K562 (cell line): Measurements from ENCODE around the gene ANKLE2. TPM values are rescaled to one million over a fixed set of nuclear protein-coding genes. Genes with fewer than 3 reads are reported as not detected.

Source experiments
- ARID1B ChIP-seq: fragments of 450-650 bp; IDR thresholded peaks from 2 replicates; pipeline ENCODE4 v1.6.1; 2016; ENCODE audit warnings: antibody characterized with exemption, mild to moderate bottlenecking, inconsistent platforms
- CHD2 ChIP-seq: IDR thresholded peaks from 2 replicates; pipeline ENCODE4 v1.6.1; 2011; ENCODE audit warnings: low read depth, low read length
- DEAF1 ChIP-seq: fragments of 450-650 bp; formaldehyde crosslinking; IDR thresholded peaks from 2 replicates; pipeline ENCODE4 v1.4.0; 2020; ENCODE audit warnings: mild to moderate bottlenecking, moderate library complexity
- ELK3 ChIP-seq: fragments of 450-650 bp; formaldehyde crosslinking; IDR thresholded peaks from 2 replicates; pipeline ENCODE4 v1.4.0; 2020; ENCODE audit warnings: mild to moderate bottlenecking
- ERF ChIP-seq: fragments of 450-650 bp; formaldehyde crosslinking; IDR thresholded peaks from 2 replicates; pipeline ENCODE4 v1.4.0; 2020; ENCODE audit warnings: mild to moderate bottlenecking, mixed read lengths
- GABPB2 ChIP-seq: fragments of 250-450 bp; sonication (Bioruptor Pico); conservative IDR thresholded peaks from 2 replicates; pipeline ENCODE4 v1.5.1; 2021; ENCODE audit warnings: mild to moderate bottlenecking
- GTF3C2 ChIP-seq: IDR thresholded peaks from 3 replicates; pipeline ENCODE4 v1.6.1; 2011; ENCODE audit warnings: borderline replicate concordance, mild to moderate bottlenecking, moderate library complexity; ENCODE audit not compliant: insufficient read length; ENCODE audit errors: extremely low read depth
- KAT2B ChIP-seq: IDR thresholded peaks from one replicate; pipeline ENCODE4 v1.6.1; 2012; ENCODE audit warnings: low read depth, mild to moderate bottlenecking, control low read depth, inconsistent platforms, low read length, moderate library complexity
- KLF6 ChIP-seq: fragments of 250-450 bp; sonication (Bioruptor Pico); IDR thresholded peaks from 2 replicates; pipeline ENCODE4 v1.4.0; 2020; ENCODE audit warnings: mild to moderate bottlenecking, moderate library complexity, borderline replicate concordance
- MAFK ChIP-seq: IDR thresholded peaks from 2 replicates; pipeline ENCODE4 v1.6.1; 2011; ENCODE audit warnings: low read length, improper control_type of control experiment
- SAFB2 ChIP-seq: fragments of 200-400 bp; formaldehyde crosslinking; IDR thresholded peaks from 2 replicates; pipeline ENCODE4 v1.6.1; 2018; ENCODE audit warnings: borderline replicate concordance, low read length, low read depth, moderate library complexity; ENCODE audit not compliant: severe bottlenecking
- SMAD3 ChIP-seq: fragments of 450-650 bp; formaldehyde crosslinking; conservative IDR thresholded peaks from 2 replicates; pipeline ENCODE4 v1.4.0; 2020; ENCODE audit warnings: mild to moderate bottlenecking
- TEAD4 ChIP-seq, 2 experiments: sonication (generic) in 1 of 2; formaldehyde crosslinking in 1 of 2; IDR thresholded peaks; 2 replicates each; pipeline versions ENCODE4 v1.6.1 to v1.8.0; 2012 to 2022; ENCODE audit warnings: borderline replicate concordance in 1 of 2, inconsistent platforms in 1 of 2, low read length in 1 of 2, mild to moderate bottlenecking in 1 of 2, missing genetic modification reagents in 1 of 2
- ZKSCAN1 ChIP-seq: fragments of 150-350 bp; IDR thresholded peaks from 2 replicates; pipeline ENCODE4 v1.6.1; 2016; ENCODE audit warnings: low read depth, low read length
- ZNF121 ChIP-seq: sonication (generic); formaldehyde crosslinking; conservative IDR thresholded peaks from 2 replicates; pipeline ENCODE4 v1.8.0; 2022; ENCODE audit warnings: missing genetic modification reagents
- ZNF274 ChIP-seq: IDR thresholded peaks from 2 replicates; pipeline ENCODE4 v1.6.1; 2011; ENCODE audit warnings: low read depth, mild to moderate bottlenecking, low read length, moderate library complexity, borderline replicate concordance
- ZNF280B ChIP-seq: fragments of 250-450 bp; sonication (Bioruptor Pico); IDR thresholded peaks from 2 replicates; pipeline ENCODE4 v1.5.1; 2021; ENCODE audit warnings: mild to moderate bottlenecking
- ZNF639 ChIP-seq, 2 experiments: fragments of 200-800 bp in 1 of 2; sonication (Bioruptor generic) in 1 of 2; sonication (generic) in 1 of 2; formaldehyde crosslinking in 1 of 2; IDR thresholded peaks in 1 of 2; conservative IDR thresholded peaks in 1 of 2; 2 replicates each; pipeline versions ENCODE4 v1.5.0 to v1.6.1; 2016 to 2020; ENCODE audit warnings: missing compliant biosample characterization in 1 of 2, missing genetic modification characterization in 1 of 2, missing genetic modification reagents in 1 of 2
- polyA plus RNA-seq, 8 experiments: library from polyadenylated mRNA; depleted of rRNA in 4 of 8; stranded (reverse) in 5 of 8; unstranded in 3 of 8; fragments of >200 nt; fragmentation: Nextera tagmentation in 2 of 8; fragmentation: Illumina TruSeq in 1 of 8; extraction: Ambion mirVana in 2 of 8; extraction: Trizol in 1 of 8; gene quantifications; 2 replicates each; pipeline versions ENCODE4 v1.2.1 to v1.2.3, GENCODE V29; 2011 to 2014; ENCODE audit warnings: inconsistent platforms in 1 of 8, missing spikeins in 1 of 8
- total RNA-seq, 7 experiments: library from RNA; depleted of rRNA in 6 of 7; stranded (reverse); fragments of >200 nt in 6 of 7; fragmentation: Illumina TruSeq in 2 of 7; extraction: Trizol in 2 of 7; gene quantifications; 2 replicates each; pipeline versions ENCODE4 v1.2.1 to v1.2.3, GENCODE V29; 2011 to 2021; ENCODE audit warnings: low replicate concordance in 1 of 7

The ANKLE2 gene
- total and polyA plus RNA-seq, 9 of the 15 experiments (the other 6 are each of a cell fraction or from before 2014, with no cell fraction given) = 3.2 to 57.7 (median 45.6) TPM

- TF ChIP-seq ARID1B (no peak; the same call in 1 of the 2 replicates), ZKSCAN1 (no peak), ZNF121 (no peak), KAT2B (no peak), TEAD4 (IDR thresholded peaks at IDR 0.05; ENCODE audit: low read length) (no peak), TEAD4 (CRISPR knock-in tag; IDR thresholded peaks at IDR 0.05; ENCODE audit: borderline replicate concordance) (no peak), ZNF274 (no peak), MAFK (no peak), SAFB2 (no peak), GABPB2 (CRISPR knock-in tag) (no peak), GTF3C2 (no peak), SMAD3 (CRISPR knock-in tag) (no peak), CHD2 (no peak), ZNF639 (CRISPR knock-in tag; conservative IDR thresholded peaks at IDR 0.05 in 1 of 2, IDR thresholded peaks at IDR 0.05 in 1 of 2) (0 out of 4 replicates have a peak, but pooled peaks of 1 of the 2 experiments have one; percentile 46), ZNF280B (CRISPR knock-in tag) (no peak), DEAF1 (CRISPR knock-in tag) (no peak), KLF6 (CRISPR knock-in tag) (no peak), ELK3 (CRISPR knock-in tag) (no peak), ERF (no peak)
These were observed 4.9 kb upstream of the ANKLE2 start (continued) for GRCh38 chr12:132766380-132767085.
